ENCODE measurements around the gene DHX15. TPM values are rescaled to one million over a fixed set of nuclear protein-coding genes. Genes with fewer than 3 reads are reported as not detected.

The DHX15 gene
- total RNA-seq, 1 experiment from 2014 or later: 287 TPM

DNA sequence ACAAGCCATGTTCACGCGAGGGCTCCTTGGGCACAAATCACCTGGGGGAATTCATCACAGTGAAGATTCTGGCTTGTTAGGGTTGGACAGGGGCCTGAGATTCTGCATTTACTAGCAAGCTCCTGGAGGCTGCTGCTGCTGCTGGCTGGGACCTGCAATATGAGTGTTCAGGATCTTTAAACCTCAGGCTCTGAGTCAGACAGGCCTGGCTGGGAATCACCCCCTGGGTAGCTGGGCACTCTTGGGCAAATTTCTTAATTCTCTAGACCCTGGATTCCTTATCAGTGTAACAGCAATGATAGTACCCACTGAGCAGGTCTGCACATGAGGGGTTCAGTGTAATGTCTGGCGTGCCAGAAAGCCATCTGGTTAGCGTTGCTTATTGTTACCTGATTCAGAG, 101.5 kb downstream of the DHX15 start:
- no peaks in the 10 kb centered on the region for H3K79me2 ChIP-seq (ENCODE audit: insufficient read depth, low read length)
- no peak overlapping the region for H2BK120ac ChIP-seq (ENCODE audit: low read depth, low read length, poor library complexity, severe bottlenecking)
- H2BK20ac ChIP-seq (ENCODE audit: low read depth, low read length, poor library complexity, severe bottlenecking): no peak overlapping the region
- H3K9me3 ChIP-seq (ENCODE audit: control insufficient read depth, low read depth, low read length): no peaks in the 10 kb centered on the region
- no peak overlapping the region for H2AK5ac ChIP-seq (ENCODE audit: insufficient read length, low read length)
- H2AFZ ChIP-seq (ENCODE audit: low read length): no peak overlapping the region
- H4K5ac ChIP-seq (ENCODE audit: insufficient read length, low read depth, low read length): no peak overlapping the region
- no peak overlapping the region for H3K27ac ChIP-seq (ENCODE audit: insufficient read length, low read depth, low read length)
- no peaks in the 10 kb centered on the region for H3K27me3 ChIP-seq (ENCODE audit: insufficient read depth, low read length)
- Mint-ChIP-seq H3K4me1 (peaks cover 6 to 9% of the 10 kb centered on the region in 2 experiments), H3K27me3 (ENCODE audit: low read depth) (peaks cover 1% of the 10 kb centered on the region), H3K27ac (no peak overlapping the region), H3K36me3 (ENCODE audit: insufficient read depth in 1 of 3, low read depth in 3 of 3) (no peaks in the 10 kb centered on the region), H3K4me3 (no peak overlapping the region), H3K9me3 (peaks cover 0 to 3% of the 10 kb centered on the region in 2 experiments; a peak in 1 of 5 replicates)
- no peak overlapping the region for H3K23ac ChIP-seq (ENCODE audit: insufficient read length, low read depth, low read length)
- no CpG with 5 or more reads among the region's 4 CpGs for WGBS (ENCODE audit: extremely low coverage, insufficient read length, low lambda C conversion rate)
- H2BK15ac ChIP-seq (ENCODE audit: low read depth, low read length): no peak overlapping the region
- no peak for DNase-seq
- TF ChIP-seq CTCF (conservative IDR thresholded peaks at IDR 0.05): no peak
- no peak overlapping the region for H3K18ac ChIP-seq (ENCODE audit: insufficient read length, low read depth, low read length)
- H4K20me1 ChIP-seq (ENCODE audit: control insufficient read depth, insufficient read depth, insufficient read length): no peaks in the 10 kb centered on the region
- no peak overlapping the region for H3K4ac ChIP-seq (ENCODE audit: low read depth, low read length)
- no peak overlapping the region for H2BK12ac ChIP-seq (ENCODE audit: insufficient read length, low read depth, low read length)
- peaks cover 3% of the 10 kb centered on the region; the same call in 1 of the 2 replicates for H3K4me1 ChIP-seq (ENCODE audit: insufficient read depth, low read length)
- H3K4me2 ChIP-seq (ENCODE audit: insufficient read depth, insufficient read length, low read length): no peak overlapping the region
- no peak overlapping the region for H3K14ac ChIP-seq (ENCODE audit: insufficient read depth, low read length)
- H2BK5ac ChIP-seq (ENCODE audit: insufficient read length, low read length): no peak overlapping the region
- H3K9ac ChIP-seq (ENCODE audit: extremely low read depth, insufficient read length, low read length): no peak overlapping the region
- no peak overlapping the region for H4K8ac ChIP-seq (replicated peaks; ENCODE audit: insufficient read length, low read depth, low read length)
- H3T11ph ChIP-seq (ENCODE audit: low read length): no peak overlapping the region
- no peak overlapping the region for H3K56ac ChIP-seq (ENCODE audit: insufficient read length, low read depth, low read length)
- H4K91ac ChIP-seq (ENCODE audit: insufficient read length, low read depth, low read length): no peak overlapping the region
- H3K23me2 ChIP-seq (ENCODE audit: insufficient read length, low read depth, low read length, poor library complexity, severe bottlenecking): no peaks in the 10 kb centered on the region
- no peaks in the 10 kb centered on the region for H3K79me1 ChIP-seq (ENCODE audit: insufficient read depth, low read depth, low read length, poor library complexity, severe bottlenecking)
